Inflammatory macrophage treated with lipopolysaccharide for 4 hours (primary cell): ENCODE measurements around the gene THRSP.
A peak's percentile ranks its signal among the peaks of the same experiment; 100 is the strongest.
"Not testable (repeated sequence)": the region's sequence is repeated elsewhere in the genome, so short reads cannot be mapped to it uniquely, and the experiment has no call there.

Experiments
- DNase-seq: peaks from one replicate; pipeline ENCODE4 v3.0.0-alpha.2; 2020

Gene THRSP

GRCh38 chr11:78063440-78064181 lies at the start of gene THRSP:
Gene THRSP (plus strand): TSS chr11:78063861. CDS start chr11:78063882, 21 bp downstream.
- DNase-seq = no peak

GRCh38 chr11:78014937-78015520 lies 48.6 kb upstream of the THRSP start:
- peak; percentile 12 for DNase-seq

- no peak for DNase-seq
Observed at GRCh38 chr11:78015878-78016277, 47.8 kb upstream of the THRSP start.

GRCh38 chr11:78019808-78020207 lies 43.9 kb upstream of the THRSP start:
- DNase-seq = no peak

- DNase-seq = no peak
Observed at GRCh38 chr11:78020246-78020645, 43.4 kb upstream of the THRSP start.

GRCh38 chr11:78021611-78022010 lies 42.0 kb upstream of the THRSP start:
- no peak for DNase-seq

- DNase-seq = no peak
Observed at GRCh38 chr11:78022397-78023396, 41.0 kb upstream of the THRSP start, which contains the start of gene KCTD14. Gene KCTD14 (minus strand): TSS chr11:78023276. CDS start chr11:78023249, 27 bp downstream.

- DNase-seq = no peak
Observed at GRCh38 chr11:78023426-78023825, 40.2 kb upstream of the THRSP start.

- DNase-seq = no peak
Observed at GRCh38 chr11:78025378-78025777, 38.3 kb upstream of the THRSP start.

GRCh38 chr11:78027759-78028158 lies 35.9 kb upstream of the THRSP start:
- no peak for DNase-seq

GRCh38 chr11:78028423-78028822 lies 35.2 kb upstream of the THRSP start:
- DNase-seq = not testable (repeated sequence)

- no peak for DNase-seq
Observed at GRCh38 chr11:78030429-78031325, 33.0 kb upstream of the THRSP start.

GRCh38 chr11:78031629-78032028 lies 32.0 kb upstream of the THRSP start:
- no peak for DNase-seq

GRCh38 chr11:78032090-78032489 lies 31.6 kb upstream of the THRSP start:
- DNase-seq = no peak

GRCh38 chr11:78033040-78033439 lies 30.6 kb upstream of the THRSP start:
- DNase-seq = no peak

- DNase-seq = no peak
Observed at GRCh38 chr11:78034623-78035022, 29.0 kb upstream of the THRSP start.

GRCh38 chr11:78036313-78036712 lies 27.3 kb upstream of the THRSP start:
- DNase-seq = no peak

GRCh38 chr11:78037056-78037455 lies 26.6 kb upstream of the THRSP start:
- no peak for DNase-seq

GRCh38 chr11:78037825-78038620 lies 25.6 kb upstream of the THRSP start:
- no peak for DNase-seq

- no peak for DNase-seq
Observed at GRCh38 chr11:78038697-78039313, 24.9 kb upstream of the THRSP start.

- no peak for DNase-seq
Observed at GRCh38 chr11:78039391-78039918, 24.2 kb upstream of the THRSP start.
